SK-N-SH (cell line): Measurements from ENCODE around the gene GPR18. TPM values are rescaled to one million over a fixed set of nuclear protein-coding genes. Genes with fewer than 3 reads are reported as not detected.

Experiments
- CTCF ChIA-PET: fragments of 300-600, 350-600 bp; formaldehyde crosslinking; extraction: SDS; loops from one replicate; lab custom pipeline; 2021; lab: Yijun Ruan, JAX
- POLR2A ChIA-PET: fragments of 350-600 bp; sonication (Branson Sonifier 250); formaldehyde crosslinking; extraction: SDS; loops from one replicate; lab custom pipeline; 2020; ENCODE audit warnings: antibody characterized with exemption, inconsistent platforms; lab: Yijun Ruan, JAX
- DNase-seq: peaks from one replicate; pipeline ENCODE4 v3.0.0; 2012
- H2AFZ ChIP-seq: fragments of 200-600 bp; sonication (generic); 2 replicates; pipeline ENCODE4 v1.8.1; 2016; ENCODE audit warnings: antibody characterized with exemption, mild to moderate bottlenecking, low read depth
- H3F3A ChIP-seq: fragments of 200-600 bp; sonication (generic); replicated peaks from 2 replicates; pipeline ENCODE3; 2016; ENCODE audit warnings: antibody characterized with exemption, mild to moderate bottlenecking; ENCODE audit not compliant: insufficient read depth
- H3K27ac ChIP-seq, 2 experiments: fragments of 200-500 bp in 1 of 2; fragments of 200-600 bp in 1 of 2; sonication (Bioruptor generic) in 1 of 2; sonication (generic), shearing (Covaris generic) in 1 of 2; 2 replicates each; pipeline versions ENCODE4 v1.5.1 to v1.6.1; 2014 to 2016; ENCODE audit warnings: low read depth in 2 of 2, inconsistent platforms in 1 of 2, low read length in 1 of 2, mild to moderate bottlenecking in 1 of 2, mixed read lengths in 1 of 2
- H3K27me3 ChIP-seq: fragments of 200-600 bp; sonication (generic), shearing (Covaris generic); 2 replicates; pipeline ENCODE4 v1.6.1; 2016; ENCODE audit warnings: mixed run types; ENCODE audit not compliant: insufficient read depth
- H3K36me3 ChIP-seq, 2 experiments: fragments of 200-500 bp in 1 of 2; fragments of 200-600 bp in 1 of 2; sonication (Bioruptor generic) in 1 of 2; sonication (generic) in 1 of 2; replicated peaks in 1 of 2; 2 replicates each; pipeline versions ENCODE3 to v1.5.1; 2014 to 2016; ENCODE audit warnings: low read length in 1 of 2, mild to moderate bottlenecking in 1 of 2; ENCODE audit not compliant: insufficient read depth in 2 of 2, control insufficient read depth in 1 of 2
- H3K4me1 ChIP-seq, 2 experiments: fragments of 200-500 bp in 1 of 2; fragments of 200-600 bp in 1 of 2; sonication (Bioruptor generic) in 1 of 2; sonication (generic), shearing (Covaris generic) in 1 of 2; 2 replicates each; pipeline versions ENCODE4 v1.5.1 to v1.6.1; 2014 to 2016; ENCODE audit warnings: low read depth in 1 of 2, low read length in 1 of 2, mixed run types in 1 of 2; ENCODE audit not compliant: insufficient read depth in 2 of 2, control insufficient read depth in 1 of 2
- H3K4me2 ChIP-seq: fragments of 200-600 bp; sonication (generic), shearing (Covaris generic); 2 replicates; pipeline ENCODE4 v1.6.1; 2017; ENCODE audit warnings: mixed run types
- H3K4me3 ChIP-seq, 2 experiments: fragments of 200-500 bp in 1 of 2; fragments of 200-600 bp in 1 of 2; sonication (Bioruptor generic) in 1 of 2; sonication (generic), shearing (Covaris generic) in 1 of 2; 2 replicates each; pipeline versions ENCODE4 v1.5.1 to v1.8.1; 2014 to 2016; ENCODE audit warnings: low read depth in 2 of 2, inconsistent platforms in 1 of 2, low read length in 1 of 2, mild to moderate bottlenecking in 1 of 2, mixed read lengths in 1 of 2, moderate library complexity in 1 of 2
- H3K79me2 ChIP-seq: fragments of 200-600 bp; sonication (generic); 2 replicates; pipeline ENCODE4 v1.8.1; 2017; ENCODE audit warnings: mild to moderate bottlenecking; ENCODE audit not compliant: insufficient read depth
- H3K9ac ChIP-seq: fragments of 200-600 bp; sonication (generic); 2 replicates; pipeline ENCODE4 v1.6.1; 2017; ENCODE audit warnings: mixed run types
- H3K9me2 ChIP-seq: fragments of 200-600 bp; sonication (generic); 2 replicates; pipeline ENCODE4 v1.6.1; 2017; ENCODE audit warnings: mixed run types
- H3K9me3 ChIP-seq: fragments of 200-600 bp; sonication (generic); 2 replicates; pipeline ENCODE4 v1.6.1; 2017; ENCODE audit warnings: mixed run types, mild to moderate bottlenecking, moderate library complexity
- H4K20me1 ChIP-seq: fragments of 200-600 bp; sonication (generic); 2 replicates; pipeline ENCODE4 v1.6.1; 2017; ENCODE audit warnings: mild to moderate bottlenecking, mixed run types; ENCODE audit not compliant: insufficient read depth
- CHD2 ChIP-seq: fragments of 150-350 bp; IDR thresholded peaks from 2 replicates; pipeline ENCODE4 v1.6.1; 2018; ENCODE audit warnings: low read length; ENCODE audit not compliant: partially characterized antibody
- EZH2phosphoT487 ChIP-seq: fragments of 200-600 bp; sonication (generic); IDR thresholded peaks from 2 replicates; pipeline ENCODE4 v1.6.1; 2017; ENCODE audit warnings: low read depth, mixed run types, mild to moderate bottlenecking, antibody characterized with exemption, moderate library complexity, borderline replicate concordance
- GATA2 ChIP-seq: sonication (generic); formaldehyde crosslinking; IDR thresholded peaks from 2 replicates; pipeline ENCODE4 v1.5.0; 2020; ENCODE audit warnings: mild to moderate bottlenecking, missing genetic modification reagents
- IRF3 ChIP-seq: fragments of 150-350 bp; IDR thresholded peaks from 2 replicates; pipeline ENCODE4 v1.6.1; 2016; ENCODE audit warnings: mild to moderate bottlenecking, low read depth, low read length
- MEF2A ChIP-seq: IDR thresholded peaks from 2 replicates; pipeline ENCODE4 v1.4.0; 2012; ENCODE audit warnings: low read depth, borderline replicate concordance
- NRF1 ChIP-seq: IDR thresholded peaks from 2 replicates; pipeline ENCODE4 v1.6.1; 2012; ENCODE audit warnings: low read depth, mild to moderate bottlenecking, low read length
- PBX3 ChIP-seq: IDR thresholded peaks from 2 replicates; pipeline ENCODE4; 2012
- POLR2AphosphoS5 ChIP-seq: IDR thresholded peaks from 2 replicates; pipeline ENCODE4 v1.6.1; 2012; ENCODE audit warnings: low read depth, low read length
- RCOR1 ChIP-seq: fragments of 150-350 bp; IDR thresholded peaks from 2 replicates; pipeline ENCODE4 v1.6.1; 2017; ENCODE audit warnings: antibody characterized with exemption, low read length
- RFX5 ChIP-seq: IDR thresholded peaks from 2 replicates; pipeline ENCODE4 v1.6.1; 2012; ENCODE audit warnings: mild to moderate bottlenecking, improper control_type of control experiment, low read length
- TCF12 ChIP-seq: IDR thresholded peaks from 2 replicates; pipeline ENCODE4 v1.4.0; 2012
- USF1 ChIP-seq: IDR thresholded peaks from 2 replicates; pipeline ENCODE4 v1.4.0; 2012; ENCODE audit warnings: low read depth, borderline replicate concordance
- ZBTB33 ChIP-seq: IDR thresholded peaks from 2 replicates; pipeline ENCODE4 v1.4.0; 2012; ENCODE audit warnings: low read depth, borderline replicate concordance
- WGBS: methylation state at CpG from one replicate; pipeline ENCODE4 v1.1.6; 2017; ENCODE audit warnings: low lambda C conversion rate; 5-methylcytosine and 5-hydroxymethylcytosine counted together
- polyA plus RNA-seq, 3 experiments: library from polyadenylated mRNA; depleted of rRNA; stranded (reverse); fragments of >200 nt; gene quantifications; 2 replicates each; pipeline ENCODE4 v1.2.3, GENCODE V29; 2012

GPR18 gene
- polyA plus RNA-seq, 1 of the 3 experiments (the other 2 are of a cell fraction): not detected

DNA sequence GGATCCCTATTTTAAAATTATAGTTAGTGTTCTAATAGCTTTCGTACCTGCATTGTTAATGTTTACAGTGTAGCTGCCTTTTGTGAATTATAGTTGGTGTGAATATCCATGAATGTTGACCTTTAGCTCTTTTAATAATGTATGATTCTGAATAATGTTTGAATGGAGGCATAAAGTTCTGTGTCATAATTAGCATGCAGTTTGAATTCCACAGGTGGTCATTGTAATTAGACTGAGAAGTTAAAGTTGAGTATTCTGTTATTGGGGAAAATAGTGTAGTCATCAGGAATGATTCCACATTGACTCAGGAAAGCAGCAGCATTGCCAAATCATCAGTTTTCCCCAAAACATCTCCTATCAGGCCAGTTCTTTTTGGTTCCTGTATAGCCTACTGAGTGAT lies 12.1 kb downstream of the GPR18 start:
- Histone ChIP-seq H4K20me1 (no peaks in the 10 kb centered on the region), H3K9ac (no peak overlapping the region), H3K4me3 (no peak overlapping the region), H3K79me2 (no peaks in the 10 kb centered on the region; the same call in 1 of the 2 replicates), H3K4me1 (no peaks in the 10 kb centered on the region), H3F3A (no peaks in the 10 kb centered on the region), H3K9me3 (no peaks in the 10 kb centered on the region), H3K27me3 (no peaks in the 10 kb centered on the region), H3K9me2 (no peaks in the 10 kb centered on the region), H3K4me2 (no peak overlapping the region), H2AFZ (no peak overlapping the region), H3K36me3 (peaks cover under 1 to 21% of the 10 kb centered on the region in 2 experiments), H3K27ac (no peak overlapping the region)
- ChIA-PET POLR2A (no interaction called here), CTCF (interaction anchor here (2.8 kb wide), 1 partner anchor 70 kb away, joined by 8 read pairs; no protein-coding TSS in a partner anchor)
- no peak for DNase-seq
- 100% methylated on average over 1 of the region's 1 CpG for WGBS
- TF ChIP-seq PBX3: no peak
- TF ChIP-seq GATA2: no peak
- TF ChIP-seq TCF12: no peak
- no peak for TF ChIP-seq EZH2phosphoT487
- no peak for TF ChIP-seq IRF3
- TF ChIP-seq NRF1: no peak
- TF ChIP-seq USF1: no peak

DNA sequence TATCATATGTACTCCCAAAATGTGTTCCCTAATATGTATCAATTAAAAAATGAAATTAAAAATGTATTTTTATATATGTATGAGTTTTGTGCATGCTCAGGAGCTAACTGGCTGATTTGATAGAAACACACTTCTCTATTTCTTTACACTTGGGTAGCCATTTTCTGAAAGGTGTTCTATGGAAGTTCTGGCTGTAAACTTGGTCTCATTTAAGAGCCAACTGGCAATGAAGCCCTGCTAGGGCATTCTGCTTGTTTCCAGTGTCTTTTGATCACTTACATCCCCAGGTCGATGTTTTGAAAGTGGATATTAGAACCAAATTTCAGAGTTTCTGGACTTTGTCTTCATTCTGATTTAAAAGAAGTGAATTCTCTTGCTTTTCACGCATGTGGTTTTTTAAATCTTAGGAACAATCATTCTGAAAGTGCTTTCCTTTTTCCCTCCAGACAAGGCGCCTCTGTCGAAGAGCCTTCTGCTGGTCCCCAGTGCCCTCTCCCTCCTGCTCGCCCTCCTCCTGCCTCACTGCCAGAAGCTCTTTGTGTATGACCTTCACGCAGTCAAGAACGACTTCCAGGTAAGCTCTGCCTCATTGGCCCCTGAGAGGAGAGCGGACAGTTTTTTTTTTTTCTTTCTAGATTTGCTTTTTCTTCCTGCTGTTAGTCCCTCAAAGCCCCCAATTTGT lies 20.1 kb downstream of the GPR18 start:
- ChIA-PET POLR2A (no interaction called here), CTCF (interaction anchor here (1.5 kb wide), 1 partner anchor 37 kb away, joined by 3 read pairs; no protein-coding TSS in a partner anchor)
- no peak overlapping the region for H3K4me3 ChIP-seq
- no peaks in the 10 kb centered on the region for H3F3A ChIP-seq
- H3K27me3 ChIP-seq: no peaks in the 10 kb centered on the region
- no peaks in the 10 kb centered on the region for H4K20me1 ChIP-seq
- peaks cover 18% of the 10 kb centered on the region for H3K79me2 ChIP-seq
- no peak overlapping the region for H3K4me2 ChIP-seq
- peaks cover 0 to 2% of the 10 kb centered on the region in 2 experiments; a peak in 1 of 4 replicates for H3K4me1 ChIP-seq
- no peak for DNase-seq
- no peak overlapping the region for H2AFZ ChIP-seq
- H3K9ac ChIP-seq: no peak overlapping the region
- WGBS: 94% methylated on average over 8 of the region's 8 CpGs
- H3K9me2 ChIP-seq: no peaks in the 10 kb centered on the region
- TF ChIP-seq MEF2A (no peak), USF1 (no peak), ZBTB33 (no peak), CHD2 (no peak), POLR2AphosphoS5 (no peak), RCOR1 (no peak), NRF1 (no peak), RFX5 (no peak)
- TF ChIP-seq, all 33 proteins: peak for 0
- H3K9me3 ChIP-seq: no peaks in the 10 kb centered on the region
- no peak overlapping the region for H3K27ac ChIP-seq
- H3K36me3 ChIP-seq: peaks cover 11 to 23% of the 10 kb centered on the region in 2 experiments
